HFFc6 (cell line): Measurements from ENCODE around the gene ROM1. TPM values are rescaled to one million over a fixed set of nuclear protein-coding genes. Genes with fewer than 3 reads are reported as not detected.

Source experiments
- DNase-seq: peaks from one replicate; pipeline ENCODE4 v3.0.0-alpha.2; 2018
- H3K27ac Mint-ChIP-seq: 2 replicates; pipeline ENCODE4 v1.8.0; 2020; ENCODE audit warnings: mild to moderate bottlenecking, mixed read lengths
- H3K27me3 Mint-ChIP-seq: 2 replicates; pipeline ENCODE4 v1.8.0; 2021; ENCODE audit warnings: mild to moderate bottlenecking, moderate library complexity, mixed read lengths; ENCODE audit not compliant: insufficient read depth
- H3K36me3 Mint-ChIP-seq: 2 replicates; pipeline ENCODE4 v1.8.0; 2021; ENCODE audit warnings: low read depth, mixed read lengths
- H3K4me1 Mint-ChIP-seq: 2 replicates; pipeline ENCODE4 v1.8.0; 2020; ENCODE audit warnings: low read depth, mixed read lengths
- H3K4me3 Mint-ChIP-seq: 2 replicates; pipeline ENCODE4 v1.8.0; 2020; ENCODE audit warnings: mild to moderate bottlenecking, moderate library complexity, mixed read lengths
- H3K9me3 Mint-ChIP-seq: 2 replicates; pipeline ENCODE4 v1.8.0; 2020; ENCODE audit warnings: mild to moderate bottlenecking, mixed read lengths
- total RNA-seq, 6 experiments: library from RNA; stranded (reverse); fragmentation: NEBNext Ultra II Directional; extraction: Animal tissue kit (Norgen Biotek cat#: 25700); gene quantifications; 2 replicates in 1 of 6; 3 replicates in 5 of 6; pipeline ENCODE4 v1.2.3, GENCODE V29; 2021
- TF ChIP-seq, protein P1 (sequence below): fragments of 200-600 bp; sonication (generic); IDR thresholded peaks from 2 replicates; pipeline ENCODE4 v1.5.0; 2021; ENCODE audit warnings: antibody characterized with exemption, mild to moderate bottlenecking

ROM1 gene
- total RNA-seq, 6 experiments from 2014 or later, result 2.3 to 4.8 (median 3.2) TPM

DNA sequence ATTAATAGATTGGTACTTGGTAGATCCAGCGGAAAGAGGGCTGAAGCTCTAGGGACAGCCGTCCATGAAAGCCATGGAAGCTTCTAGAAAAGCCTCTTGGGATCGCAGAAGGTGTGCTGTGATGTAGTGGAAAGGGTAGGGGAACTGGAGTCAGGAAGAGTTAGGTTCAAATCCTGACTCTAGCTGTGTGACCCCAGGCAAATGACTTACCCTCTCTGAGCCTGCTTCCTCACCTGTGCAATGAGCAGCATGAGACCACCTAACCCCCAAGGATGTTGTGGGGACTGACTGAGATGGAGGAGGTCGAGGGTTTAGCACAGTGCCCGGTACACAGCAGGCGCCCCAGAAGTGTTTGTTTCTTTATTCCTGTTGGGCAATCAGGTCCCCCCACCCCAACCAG, 2.7 kb upstream of the ROM1 start:
- Mint-ChIP-seq H3K9me3 (no peaks in the 10 kb centered on the region), H3K4me1 (peaks cover 25% of the 10 kb centered on the region), H3K27ac (0 out of 2 replicates have a peak overlapping the region, but pooled peaks have one; percentile 16), H3K4me3 (peak overlapping the region; percentile 43), H3K27me3 (peaks cover 5% of the 10 kb centered on the region), H3K36me3 (peaks cover 18% of the 10 kb centered on the region)
- no peak for DNase-seq
- TF ChIP-seq, protein P1, sequence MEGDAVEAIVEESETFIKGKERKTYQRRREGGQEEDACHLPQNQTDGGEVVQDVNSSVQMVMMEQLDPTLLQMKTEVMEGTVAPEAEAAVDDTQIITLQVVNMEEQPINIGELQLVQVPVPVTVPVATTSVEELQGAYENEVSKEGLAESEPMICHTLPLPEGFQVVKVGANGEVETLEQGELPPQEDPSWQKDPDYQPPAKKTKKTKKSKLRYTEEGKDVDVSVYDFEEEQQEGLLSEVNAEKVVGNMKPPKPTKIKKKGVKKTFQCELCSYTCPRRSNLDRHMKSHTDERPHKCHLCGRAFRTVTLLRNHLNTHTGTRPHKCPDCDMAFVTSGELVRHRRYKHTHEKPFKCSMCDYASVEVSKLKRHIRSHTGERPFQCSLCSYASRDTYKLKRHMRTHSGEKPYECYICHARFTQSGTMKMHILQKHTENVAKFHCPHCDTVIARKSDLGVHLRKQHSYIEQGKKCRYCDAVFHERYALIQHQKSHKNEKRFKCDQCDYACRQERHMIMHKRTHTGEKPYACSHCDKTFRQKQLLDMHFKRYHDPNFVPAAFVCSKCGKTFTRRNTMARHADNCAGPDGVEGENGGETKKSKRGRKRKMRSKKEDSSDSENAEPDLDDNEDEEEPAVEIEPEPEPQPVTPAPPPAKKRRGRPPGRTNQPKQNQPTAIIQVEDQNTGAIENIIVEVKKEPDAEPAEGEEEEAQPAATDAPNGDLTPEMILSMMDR, result no peak

DNA sequence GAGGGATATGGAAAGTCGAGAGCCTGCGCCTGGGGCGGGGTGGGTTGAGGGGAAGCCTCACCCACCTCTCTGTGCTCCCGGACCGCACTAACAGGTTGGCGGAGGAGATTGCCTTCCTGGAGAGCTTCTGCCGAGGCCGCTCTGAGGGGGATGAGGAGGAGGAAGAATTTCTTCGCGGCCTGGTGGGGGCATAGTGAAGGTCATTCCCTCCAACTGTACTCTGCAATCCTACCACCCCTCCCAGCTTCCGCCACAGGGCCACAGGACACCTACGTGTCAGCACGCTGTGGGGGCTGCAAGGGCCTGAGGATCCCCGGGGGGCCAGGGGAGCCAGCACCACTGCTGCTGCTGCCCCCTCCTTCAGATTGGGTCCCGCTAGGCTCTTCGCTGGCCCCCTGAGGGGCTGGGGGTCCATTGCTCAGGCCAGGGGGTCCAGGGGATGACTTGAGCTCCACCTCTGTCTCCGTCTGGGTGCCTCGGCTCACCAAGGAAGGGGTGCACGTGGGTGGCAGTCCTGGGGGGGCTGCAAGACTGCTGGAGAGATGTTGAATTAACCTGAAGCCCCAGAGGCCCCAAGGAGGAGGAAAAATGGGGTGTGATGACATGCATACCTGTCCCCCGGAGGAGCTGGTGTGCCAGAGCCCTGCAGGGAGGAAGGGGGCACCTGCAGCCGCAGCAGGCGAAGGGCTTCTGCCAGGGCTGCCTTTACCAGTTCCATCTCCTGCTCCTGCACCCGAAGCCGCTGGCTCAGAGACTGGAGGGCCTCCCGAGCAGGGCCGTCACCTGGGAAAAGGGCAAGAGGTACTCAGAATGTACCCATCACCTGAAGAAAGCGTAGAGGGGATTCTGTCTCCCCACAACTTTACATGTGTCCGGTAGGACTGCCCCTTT, 2.0 kb upstream of the ROM1 start:
- H3K27ac Mint-ChIP-seq, result peak overlapping the region; percentile 93
- TF ChIP-seq, protein P1, result no peak
- no peak for DNase-seq
- H3K4me3 Mint-ChIP-seq, result peak overlapping the region; percentile 96
- peaks cover 25% of the 10 kb centered on the region for H3K4me1 Mint-ChIP-seq
- H3K36me3 Mint-ChIP-seq, result peaks cover 18% of the 10 kb centered on the region
- H3K27me3 Mint-ChIP-seq, result peaks cover 5% of the 10 kb centered on the region
- no peaks in the 10 kb centered on the region for H3K9me3 Mint-ChIP-seq

DNA sequence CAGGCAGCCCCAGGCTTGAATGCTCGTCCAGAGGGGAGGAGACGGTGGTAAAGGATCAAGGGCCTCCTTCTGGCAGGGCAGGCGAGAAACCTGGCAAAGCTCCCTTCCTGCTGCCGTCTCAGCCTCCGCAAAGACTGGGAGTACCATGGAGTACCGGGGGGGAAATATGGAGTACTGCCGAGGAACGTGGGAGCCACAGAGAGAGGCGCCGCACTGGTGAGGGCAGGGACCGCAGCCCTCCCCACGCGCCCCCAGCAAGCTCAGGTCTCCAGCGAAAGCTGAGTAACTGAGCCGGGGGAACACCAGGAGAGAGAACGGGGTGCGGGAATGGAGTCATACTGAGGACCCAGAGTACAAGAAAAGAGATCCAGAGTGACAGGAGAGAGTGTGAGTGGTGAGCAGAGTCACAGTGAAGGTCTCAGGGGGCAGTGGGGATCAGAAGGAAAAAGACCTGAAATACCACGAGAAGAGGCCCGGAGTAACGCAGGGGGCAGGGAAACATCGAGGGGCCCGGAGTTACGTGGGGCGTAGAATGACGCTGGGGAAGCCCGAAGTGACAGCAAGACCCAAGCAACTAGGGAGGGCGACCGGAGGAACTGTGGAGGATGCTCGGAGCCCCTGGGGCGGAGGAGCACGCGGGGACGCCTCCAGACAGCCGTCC, 1.2 kb upstream of the ROM1 start:
- DNase-seq, result peak; percentile 67
- H3K4me1 Mint-ChIP-seq, result peaks cover 25% of the 10 kb centered on the region
- peaks cover 16% of the 10 kb centered on the region for H3K36me3 Mint-ChIP-seq
- H3K27ac Mint-ChIP-seq, result peak overlapping the region; percentile 93
- peak overlapping the region; percentile 96 for H3K4me3 Mint-ChIP-seq
- H3K27me3 Mint-ChIP-seq, result peaks cover 5% of the 10 kb centered on the region
- TF ChIP-seq, protein P1, result no peak
- H3K9me3 Mint-ChIP-seq, result no peaks in the 10 kb centered on the region

DNA sequence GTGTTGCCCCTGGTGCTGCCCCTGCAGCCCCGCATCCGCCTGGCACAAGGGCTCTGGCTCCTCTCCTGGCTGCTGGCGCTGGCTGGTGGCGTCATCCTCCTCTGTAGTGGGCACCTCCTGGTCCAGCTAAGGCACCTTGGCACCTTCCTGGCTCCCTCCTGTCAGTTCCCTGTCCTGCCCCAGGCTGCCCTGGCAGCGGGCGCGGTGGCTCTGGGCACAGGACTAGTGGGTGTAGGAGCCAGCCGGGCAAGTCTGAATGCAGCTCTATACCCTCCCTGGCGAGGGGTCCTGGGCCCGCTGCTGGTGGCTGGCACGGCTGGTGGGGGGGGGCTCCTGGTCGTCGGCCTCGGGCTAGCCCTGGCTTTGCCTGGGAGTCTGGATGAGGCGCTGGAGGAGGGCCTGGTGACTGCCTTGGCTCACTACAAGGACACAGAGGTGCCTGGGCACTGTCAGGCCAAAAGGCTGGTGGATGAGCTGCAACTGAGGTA, 278 bp downstream of the ROM1 start:
- Mint-ChIP-seq H3K4me3 (no peak overlapping the region), H3K9me3 (no peaks in the 10 kb centered on the region), H3K27ac (peak overlapping the region; percentile 66), H3K27me3 (peaks cover 5% of the 10 kb centered on the region), H3K4me1 (peaks cover 25% of the 10 kb centered on the region), H3K36me3 (peaks cover 11% of the 10 kb centered on the region)
- DNase-seq, result no peak
- TF ChIP-seq, protein P1, result no peak

DNA sequence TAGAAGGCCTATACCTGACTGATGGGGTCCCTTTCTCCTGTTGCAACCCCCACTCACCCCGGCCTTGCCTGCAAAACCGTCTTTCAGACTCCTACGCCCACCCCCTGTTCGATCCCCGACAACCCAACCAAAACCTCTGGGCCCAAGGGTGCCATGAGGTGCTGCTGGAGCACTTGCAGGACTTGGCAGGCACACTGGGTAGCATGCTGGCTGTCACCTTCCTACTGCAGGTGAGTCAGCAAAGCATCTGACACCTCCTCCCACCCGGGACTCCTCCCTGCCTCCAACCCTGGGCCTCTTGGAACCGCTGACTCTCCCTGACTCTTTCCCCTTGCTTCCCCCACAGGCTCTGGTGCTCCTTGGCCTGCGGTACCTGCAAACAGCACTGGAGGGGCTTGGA, 1.2 kb downstream of the ROM1 start:
- no peak overlapping the region for H3K4me3 Mint-ChIP-seq
- no peak for DNase-seq
- no peaks in the 10 kb centered on the region for H3K9me3 Mint-ChIP-seq
- H3K27me3 Mint-ChIP-seq, result peaks cover 5% of the 10 kb centered on the region
- TF ChIP-seq, protein P1, result no peak
- peak overlapping the region; percentile 15; the same call in 1 of the 2 replicates for H3K27ac Mint-ChIP-seq
- H3K36me3 Mint-ChIP-seq, result peaks cover 11% of the 10 kb centered on the region
- H3K4me1 Mint-ChIP-seq, result peaks cover 25% of the 10 kb centered on the region
